NCI-H128 (cell line): ENCODE data around the gene NSD2.
A peak's percentile ranks its signal among the peaks of the same experiment; 100 is the strongest.
"Not testable (repeated sequence)": the region's sequence is repeated elsewhere in the genome, so short reads cannot be mapped to it uniquely, and the experiment has no call there.

ENCODE experiments used
- DNase-seq: peaks from one replicate; lab custom pipeline; 2025; ENCODE audit not compliant: unreplicated experiment; lab: John Stamatoyannopoulos, UW

The NSD2 gene

DNA sequence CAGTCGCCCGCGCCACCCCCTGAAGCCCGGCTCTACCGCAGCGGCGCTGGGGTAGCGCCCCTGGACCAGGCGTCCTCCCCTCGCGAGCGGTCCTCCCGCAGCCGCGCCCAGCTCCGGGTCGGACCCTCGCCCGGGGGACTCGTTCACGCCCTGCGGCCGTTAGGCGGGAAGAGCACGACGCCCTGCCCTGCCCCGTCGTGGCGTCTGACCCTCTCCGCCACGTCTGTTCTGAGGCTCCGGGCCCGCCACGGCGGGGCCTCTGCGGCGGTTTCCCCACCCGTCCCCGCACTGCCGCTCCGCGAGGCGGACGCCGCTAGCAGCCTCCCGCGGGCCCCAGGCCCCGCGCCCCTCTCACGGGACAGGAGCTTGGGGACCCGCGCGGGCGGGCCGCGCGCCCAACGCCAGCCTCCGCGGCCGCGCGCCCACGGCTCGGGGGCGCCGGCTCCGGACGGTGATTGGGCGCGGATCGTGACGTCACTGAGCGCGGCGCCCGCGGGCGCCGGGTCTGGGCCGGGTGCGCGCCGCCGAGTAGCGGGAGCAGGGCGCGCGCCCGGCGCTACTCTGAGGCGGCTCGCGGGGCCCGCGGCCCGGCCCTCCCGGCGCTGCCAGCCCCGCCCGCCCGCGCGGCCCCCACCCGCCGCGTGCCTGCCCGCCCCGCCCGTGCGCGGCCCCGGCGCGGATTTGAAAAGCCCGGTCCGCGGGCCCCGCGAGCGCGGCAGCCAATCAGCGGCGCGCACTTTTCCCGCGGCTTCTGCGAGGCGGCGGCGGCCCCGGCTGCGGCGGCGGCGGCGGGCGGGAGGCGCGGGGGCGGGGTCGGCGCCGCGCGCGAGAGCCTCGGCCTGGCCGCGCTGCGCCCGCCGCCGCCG is at the start of gene NSD2:
NSD2 (plus strand) TSS at position 816 of the 866 bp plus-strand sequence. CDS start 29,262 bp downstream, outside the sequence.
- DNase-seq: peak; percentile 66

DNA sequence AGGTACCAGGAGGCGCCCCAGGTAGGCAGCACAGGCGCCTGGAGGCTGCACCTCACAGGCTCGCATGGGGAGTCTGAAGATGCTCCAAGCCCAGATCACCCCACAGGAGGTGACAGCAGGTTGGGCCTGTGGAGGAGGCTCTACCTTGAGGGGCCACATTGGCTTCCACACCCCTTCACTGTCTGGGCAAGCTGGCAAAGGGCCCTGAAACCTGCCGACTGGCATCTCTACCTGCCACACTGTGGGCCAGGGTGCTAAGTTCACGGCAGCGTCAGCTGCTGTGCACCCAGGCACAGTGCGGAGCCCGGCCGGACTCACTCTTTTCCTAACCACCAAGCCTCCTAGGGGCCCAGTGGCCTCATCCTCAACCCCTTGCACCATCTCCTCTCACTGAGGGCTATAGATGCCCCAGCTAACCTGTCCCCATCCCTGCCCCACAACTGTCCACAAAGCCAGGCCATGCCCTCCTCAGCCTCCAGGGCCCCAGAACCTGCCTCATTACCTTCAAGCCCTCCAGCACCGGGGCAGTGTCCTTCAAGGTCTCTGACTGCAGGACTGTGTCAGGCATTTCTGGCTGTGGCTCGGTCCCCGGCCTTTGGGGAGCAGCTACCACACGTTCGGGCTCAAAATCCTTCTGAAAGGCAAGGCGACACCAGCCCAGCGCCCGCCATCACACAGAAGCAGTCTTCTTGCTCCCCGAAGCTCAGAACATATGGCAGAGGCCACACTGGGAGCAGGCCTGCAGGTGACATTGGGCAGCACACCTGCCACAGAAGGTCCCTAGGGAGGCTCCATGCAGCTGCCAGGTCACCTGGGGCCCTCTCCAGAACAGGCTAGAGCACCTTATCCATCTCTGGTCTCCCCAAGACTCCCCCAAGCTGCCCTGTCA is 49.3 kb upstream of the NSD2 start:
- DNase-seq: no peak

DNA sequence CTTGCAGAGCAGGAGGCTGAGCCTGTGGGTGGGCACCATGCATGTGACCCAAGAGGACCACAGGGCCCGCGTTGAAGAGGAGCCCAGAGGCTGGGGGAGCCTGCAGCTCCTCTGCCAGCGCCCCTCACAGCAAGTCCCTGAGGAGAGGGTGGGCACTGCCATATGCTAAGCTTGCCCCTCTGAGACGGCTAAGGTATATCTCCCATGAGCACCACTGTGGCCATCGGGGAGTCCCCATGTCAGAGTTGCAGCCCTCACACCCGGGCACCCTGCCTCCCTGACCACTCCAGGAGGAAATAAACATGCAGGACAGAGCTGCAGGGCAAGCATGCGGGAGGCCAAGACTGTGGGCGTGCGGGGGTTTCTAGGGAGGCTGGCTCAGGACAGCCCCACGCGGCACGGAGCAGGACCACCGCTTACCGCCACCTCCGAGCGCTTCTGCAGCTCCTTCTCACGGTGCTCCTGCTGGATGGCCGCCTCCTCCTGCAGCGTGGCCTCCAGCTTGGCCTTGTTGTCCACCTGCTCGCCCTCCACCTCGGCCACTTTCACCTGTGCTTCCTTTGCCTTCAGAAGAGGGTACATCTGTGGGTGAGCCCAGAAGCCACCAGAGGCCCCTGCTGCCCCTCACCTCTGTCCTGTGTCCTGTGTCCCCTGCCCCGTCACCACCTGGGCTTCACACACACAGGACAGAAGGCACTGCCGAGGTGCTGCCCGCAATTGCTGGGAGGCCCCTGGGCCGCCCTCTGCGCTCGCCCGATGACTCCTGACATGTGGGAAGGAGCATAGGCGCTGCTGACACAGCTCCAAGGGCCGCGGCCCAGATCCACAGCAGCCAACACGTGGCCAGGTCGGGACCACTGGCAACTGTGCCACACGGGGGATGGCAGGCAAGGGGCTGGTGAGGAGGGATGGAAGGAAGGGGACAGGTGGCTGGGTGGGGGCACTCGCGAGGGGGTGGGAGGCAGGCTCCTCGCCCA is 48.3 kb upstream of the NSD2 start:
- DNase-seq: no peak

DNA sequence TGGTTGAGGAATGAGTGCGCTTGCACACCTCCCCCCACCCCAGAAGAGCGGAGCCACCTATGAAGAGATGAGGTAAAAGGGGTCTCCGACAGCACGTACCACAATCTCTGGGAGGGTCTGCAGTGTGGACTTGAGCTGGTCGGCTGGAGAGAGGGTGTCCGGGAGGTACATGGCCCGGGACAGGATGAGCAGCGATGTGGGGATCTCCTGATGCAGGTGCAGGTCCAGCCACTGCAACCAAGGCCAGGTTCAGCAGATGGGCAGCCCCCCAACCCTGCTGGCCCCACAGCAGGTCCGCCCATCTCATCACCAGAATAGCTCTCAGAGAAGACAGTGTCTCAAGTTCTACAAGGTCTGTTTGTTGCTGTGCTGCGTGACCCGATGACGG is 47.7 kb upstream of the NSD2 start:
- no peak for DNase-seq

DNA sequence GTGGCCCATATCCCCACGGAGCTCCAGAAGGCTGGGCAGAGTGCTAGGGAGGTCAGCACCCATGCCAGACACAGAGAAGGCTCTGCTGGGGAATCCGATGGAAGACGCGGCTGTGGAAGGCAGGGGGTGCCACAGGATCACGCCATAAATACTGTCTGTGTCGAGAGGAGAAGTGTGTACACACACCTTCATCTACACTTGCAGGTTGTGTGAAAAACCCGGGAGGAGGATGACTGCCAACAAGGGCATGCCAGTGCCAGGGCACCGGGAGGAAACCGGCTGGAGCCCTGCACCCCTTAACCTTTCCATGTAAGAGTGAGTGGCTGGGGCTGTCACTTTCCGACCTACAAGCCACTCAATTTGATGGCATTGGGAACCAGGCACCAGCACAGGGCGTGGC is 46.4 kb upstream of the NSD2 start:
- no peak for DNase-seq

DNA sequence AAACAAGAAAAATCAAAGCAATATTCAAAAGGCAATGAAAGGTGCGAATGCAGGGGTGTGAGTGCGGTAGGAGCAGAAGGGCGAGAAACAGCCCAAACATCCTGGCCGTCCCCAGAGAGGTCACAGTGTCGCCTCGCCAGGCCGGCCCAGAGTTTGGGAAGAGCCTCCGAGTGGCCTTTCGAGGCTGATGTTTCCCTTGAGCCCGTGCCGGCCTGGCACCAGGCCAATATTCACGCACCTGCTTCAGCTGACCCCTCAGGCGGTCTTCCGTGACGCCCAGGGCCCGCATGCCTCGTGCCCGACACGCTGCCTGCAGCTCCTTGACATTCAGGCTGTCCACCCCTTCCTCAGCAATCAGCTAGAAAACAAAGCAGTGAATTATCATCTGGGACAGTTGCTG is 45.9 kb upstream of the NSD2 start:
- DNase-seq: no peak

DNA sequence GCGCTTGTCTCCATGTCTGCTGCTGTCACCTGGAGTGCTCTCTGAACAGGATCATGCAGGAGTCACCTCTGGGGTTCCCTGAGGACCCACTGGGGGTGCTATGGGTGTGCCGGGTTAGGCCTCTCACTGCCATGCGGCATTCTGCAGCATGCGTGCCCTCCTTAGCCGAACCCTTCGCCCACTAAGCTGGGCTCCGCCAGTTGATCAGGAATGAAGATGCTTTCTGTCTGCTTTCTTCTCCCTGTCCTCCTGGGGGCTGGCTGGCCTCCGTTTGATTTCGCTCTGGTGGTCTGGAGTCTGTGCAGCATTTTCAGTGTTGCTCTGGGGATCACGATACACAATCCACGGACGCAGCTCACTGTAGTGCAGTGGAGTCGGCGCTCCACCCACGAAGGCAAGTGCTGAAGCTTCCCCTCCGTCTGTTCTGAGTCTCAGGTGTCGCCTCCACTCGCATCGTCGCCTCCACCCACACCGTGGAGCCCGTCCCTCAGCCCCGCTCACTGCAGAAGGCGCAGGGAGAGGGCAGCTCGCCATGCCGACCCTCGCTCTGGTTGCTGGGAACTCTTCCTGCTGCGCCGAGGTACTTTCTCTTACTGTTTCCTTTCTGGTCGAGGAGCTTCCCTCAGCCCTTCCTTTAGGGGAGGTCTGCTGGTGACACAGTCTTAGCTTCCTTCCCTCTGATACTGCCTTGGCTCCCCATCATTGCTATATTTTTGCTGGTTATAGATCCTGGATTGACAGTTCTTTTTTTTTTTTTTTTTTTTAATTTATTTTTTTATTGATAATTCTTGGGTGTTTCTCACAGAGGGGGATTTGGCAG is 44.5 kb upstream of the NSD2 start:
- no peak for DNase-seq

DNA sequence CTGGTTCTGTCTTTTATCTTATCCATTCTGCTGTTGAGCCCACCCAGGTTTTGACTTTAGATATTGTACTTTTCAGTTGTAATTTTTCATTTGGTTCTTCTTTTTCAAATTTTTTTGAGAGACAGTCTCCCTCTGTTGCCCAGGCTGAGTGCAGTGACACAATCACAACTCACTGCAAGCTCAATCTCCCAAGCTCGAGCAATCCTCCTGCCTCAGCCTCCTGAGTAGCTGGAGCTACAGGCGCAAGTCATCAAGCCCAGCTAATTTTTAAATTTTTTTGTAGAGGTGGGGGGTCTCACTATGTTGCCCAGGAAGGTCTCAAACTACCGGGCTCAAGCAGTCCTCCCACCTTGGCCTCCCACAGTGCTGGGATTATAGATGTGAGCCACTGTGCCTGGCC is 41.0 kb upstream of the NSD2 start:
- no peak for DNase-seq

DNA sequence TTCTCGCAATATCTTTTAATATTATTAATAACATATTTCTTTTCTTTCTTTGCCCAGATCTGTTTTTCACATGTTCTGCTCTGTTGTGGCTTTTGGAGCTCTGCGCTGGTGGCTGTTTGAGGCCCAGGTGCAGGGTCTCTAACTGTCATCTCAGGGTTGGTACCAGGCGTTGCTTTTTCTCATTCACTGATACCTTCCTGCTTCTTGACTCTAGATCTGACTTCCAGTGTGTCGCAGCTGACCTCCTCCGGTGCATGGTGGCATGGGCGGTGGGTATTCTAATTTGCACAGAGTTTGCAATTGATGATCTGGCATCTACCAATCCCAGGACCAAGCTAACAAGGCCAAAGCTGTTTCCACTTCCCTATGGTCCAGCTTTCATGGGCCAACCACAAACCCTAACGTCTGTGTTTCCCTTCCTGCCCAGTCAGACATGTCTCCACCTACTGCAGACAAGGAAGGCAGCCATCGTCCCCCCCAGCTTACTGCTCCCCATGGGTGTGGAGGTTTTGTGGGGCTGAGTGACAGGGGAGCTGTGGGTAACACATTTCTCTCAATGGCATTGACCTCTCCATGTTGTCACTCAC is 40.5 kb upstream of the NSD2 start:
- no peak for DNase-seq

DNA sequence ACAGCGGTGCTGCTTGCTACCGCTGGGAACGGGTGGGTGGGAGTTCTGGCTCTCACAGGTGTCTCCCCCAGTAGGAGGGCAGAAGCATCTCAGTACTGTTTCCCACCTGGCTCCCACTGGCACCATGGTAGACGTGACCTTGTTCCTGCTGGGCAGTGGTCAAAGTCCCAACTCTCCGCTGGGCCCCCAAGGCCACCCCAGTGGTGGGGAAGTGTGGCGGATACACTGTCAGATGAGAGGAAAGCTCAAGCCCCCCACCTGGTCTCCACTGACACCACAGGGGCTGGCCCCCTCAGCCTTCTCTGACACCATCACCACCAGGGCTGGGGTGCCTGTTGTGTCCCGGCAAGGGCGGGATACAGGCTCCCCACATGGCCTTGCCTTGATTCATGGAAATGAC is 39.9 kb upstream of the NSD2 start:
- DNase-seq: no peak

DNA sequence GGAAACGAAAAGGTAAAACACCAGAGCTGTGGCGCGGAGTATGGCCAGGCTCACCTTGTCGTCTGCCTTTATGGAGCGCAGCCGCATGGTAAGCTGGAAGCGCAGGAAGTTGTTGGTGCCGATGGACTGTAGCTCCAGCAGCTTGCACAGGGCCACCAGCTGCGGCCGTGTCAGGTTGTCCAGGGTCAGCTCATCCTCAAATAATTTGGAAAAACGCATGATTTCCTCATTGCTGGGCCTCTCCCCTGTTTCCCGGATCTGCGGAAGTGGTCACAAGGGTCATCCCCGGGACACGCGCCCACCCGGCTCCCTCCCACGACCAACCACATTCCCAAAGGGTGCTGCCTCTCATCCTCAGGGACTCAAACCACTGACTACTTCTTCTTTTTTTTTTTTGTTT is 38.5 kb upstream of the NSD2 start:
- no peak for DNase-seq

DNA sequence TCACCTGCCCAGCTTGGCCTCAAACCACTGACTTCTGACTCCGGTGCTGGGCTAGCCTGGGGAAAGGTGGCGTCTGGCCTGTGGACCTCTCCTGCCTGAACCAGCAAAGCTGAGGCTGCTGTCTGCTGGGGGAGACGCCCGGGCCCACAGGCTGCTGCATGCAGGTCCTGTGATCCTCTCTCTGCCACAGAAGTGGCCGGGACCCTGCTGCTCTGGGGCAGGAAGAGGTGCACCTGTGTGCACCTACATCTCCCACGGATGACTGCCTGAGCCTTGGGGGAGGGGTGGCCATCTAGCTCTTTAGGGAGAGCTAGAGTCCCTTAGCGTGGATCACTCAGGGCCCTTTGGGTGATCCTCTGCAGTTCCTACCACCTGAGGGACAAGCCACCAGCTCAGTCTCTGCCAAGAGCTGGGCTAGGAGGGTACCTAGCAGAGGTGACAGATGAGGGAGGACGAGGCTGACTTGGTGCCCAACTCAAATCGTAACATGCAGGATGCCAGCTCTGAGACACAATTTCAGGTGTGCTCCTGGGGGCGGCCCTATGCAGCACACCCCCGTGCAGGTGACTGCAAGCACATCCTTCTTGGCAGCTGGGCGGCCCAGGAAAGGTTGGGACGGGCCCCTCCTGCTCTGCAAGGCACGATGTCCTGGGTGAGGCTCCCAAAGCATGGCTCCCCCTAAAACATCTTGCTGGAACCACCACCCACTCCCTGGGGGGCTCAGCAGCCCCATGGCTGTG is 37.7 kb upstream of the NSD2 start:
- no peak for DNase-seq

DNA sequence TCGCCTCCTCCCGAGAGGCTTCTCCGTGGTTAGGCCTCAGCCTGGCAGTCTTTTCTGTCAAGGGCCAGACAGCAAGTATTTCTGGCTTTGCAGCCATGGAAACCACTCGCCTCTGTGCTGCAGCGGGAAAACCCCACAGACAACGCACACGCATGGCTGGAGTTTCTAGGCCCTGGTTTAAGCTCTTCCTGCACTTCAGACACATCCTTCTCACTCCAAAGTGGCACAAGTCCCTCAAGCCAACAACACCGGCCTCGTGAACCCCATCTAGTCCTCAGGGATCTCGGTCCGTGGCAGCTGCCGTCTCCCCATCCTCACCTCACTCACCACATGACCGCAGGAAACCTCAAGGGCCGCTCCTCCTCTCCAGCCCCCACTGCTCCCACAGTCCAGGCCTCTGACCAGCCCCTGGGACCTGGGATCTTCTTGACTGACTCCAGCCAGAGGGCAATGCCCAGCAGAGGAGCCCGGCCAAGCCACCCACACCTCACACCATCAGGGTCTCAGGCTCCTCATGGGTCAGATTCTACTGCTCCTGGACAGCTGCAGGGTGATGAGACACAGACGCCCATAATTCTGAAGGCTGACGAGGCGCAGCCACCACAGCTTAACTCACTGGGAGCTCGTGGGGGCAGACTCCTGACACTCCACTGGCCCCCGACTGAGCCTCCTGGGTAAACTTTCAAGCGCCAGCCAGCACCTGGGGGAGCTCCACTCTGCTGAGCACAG is 37.0 kb upstream of the NSD2 start:
- DNase-seq: no peak

DNA sequence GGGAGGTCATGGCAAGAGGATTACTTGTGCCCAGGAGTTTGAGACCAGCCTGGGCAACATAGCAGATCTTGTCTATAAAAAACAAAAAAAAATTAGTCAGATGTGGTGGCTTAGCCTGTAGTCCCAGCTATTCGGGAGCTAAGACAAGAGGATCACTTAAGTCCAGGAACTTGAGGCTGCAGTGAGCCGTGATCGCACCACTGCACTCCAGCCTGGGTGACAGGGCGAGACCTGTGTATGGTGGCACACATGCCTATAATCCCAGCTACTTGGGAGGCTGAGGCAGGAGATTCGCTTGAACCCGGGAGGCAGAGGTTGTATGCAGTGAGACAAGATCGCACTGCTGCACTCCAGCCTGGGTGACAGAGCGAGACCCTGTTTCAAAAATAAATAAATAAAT is 35.4 kb upstream of the NSD2 start:
- DNase-seq: not testable (repeated sequence)

DNA sequence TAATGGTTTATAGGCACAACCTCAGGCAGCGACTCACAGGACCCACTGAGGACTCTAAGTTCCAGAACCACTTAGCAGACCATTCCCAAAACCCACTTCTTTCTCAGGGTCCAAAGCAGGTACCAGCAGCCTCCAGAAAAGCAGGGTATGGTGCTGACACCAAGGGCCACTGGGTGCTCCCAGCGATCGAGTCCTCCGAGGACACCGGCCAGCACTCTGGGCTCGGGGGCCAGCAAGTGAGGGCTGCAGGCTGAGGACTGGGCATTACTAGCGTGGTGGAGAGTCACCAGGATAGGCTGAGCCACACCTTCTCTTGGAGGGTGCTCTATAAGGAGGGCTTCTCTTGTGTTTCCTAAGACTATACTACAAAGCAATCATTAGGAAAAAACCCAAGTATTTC is 34.5 kb upstream of the NSD2 start:
- no peak for DNase-seq

DNA sequence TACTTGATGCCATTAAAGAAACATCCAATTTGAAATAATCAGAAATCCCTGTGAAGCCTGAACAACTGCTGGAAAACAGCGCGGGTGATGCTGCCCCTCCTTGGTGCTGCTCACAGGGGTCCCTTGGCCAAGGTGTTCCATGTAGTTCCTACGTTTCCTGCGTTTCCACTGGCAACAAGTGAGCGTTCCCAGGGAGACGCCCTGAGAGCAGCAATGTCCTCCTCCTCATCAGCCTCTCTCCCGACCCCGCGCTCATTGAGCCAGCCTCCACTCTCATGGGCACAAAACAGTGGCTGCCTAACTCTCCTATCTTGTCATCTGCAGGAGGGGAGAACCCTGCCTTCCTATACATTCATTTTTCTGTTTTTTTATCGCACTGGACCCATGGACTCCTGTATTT is 34.1 kb upstream of the NSD2 start:
- no peak for DNase-seq

DNA sequence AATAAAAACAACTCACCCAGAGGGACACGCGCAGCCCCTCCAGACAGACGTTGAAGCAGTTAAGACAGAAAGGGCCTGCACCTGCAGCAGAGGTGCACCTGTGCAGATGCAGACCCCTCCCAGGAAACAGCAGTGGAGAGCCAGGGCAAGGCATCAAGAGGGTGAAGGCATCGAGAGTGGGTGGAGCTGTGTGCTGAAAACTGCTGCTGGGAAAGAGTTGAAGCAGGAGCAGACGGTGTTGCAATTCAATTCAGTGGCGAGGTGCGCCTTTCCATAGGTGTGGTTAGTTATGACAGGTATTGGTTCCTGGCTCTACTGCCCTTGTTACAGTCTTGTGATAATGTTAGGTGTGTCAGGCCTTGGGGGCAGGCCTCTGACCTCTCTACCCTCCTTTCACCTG is 31.9 kb upstream of the NSD2 start:
- no peak for DNase-seq

DNA sequence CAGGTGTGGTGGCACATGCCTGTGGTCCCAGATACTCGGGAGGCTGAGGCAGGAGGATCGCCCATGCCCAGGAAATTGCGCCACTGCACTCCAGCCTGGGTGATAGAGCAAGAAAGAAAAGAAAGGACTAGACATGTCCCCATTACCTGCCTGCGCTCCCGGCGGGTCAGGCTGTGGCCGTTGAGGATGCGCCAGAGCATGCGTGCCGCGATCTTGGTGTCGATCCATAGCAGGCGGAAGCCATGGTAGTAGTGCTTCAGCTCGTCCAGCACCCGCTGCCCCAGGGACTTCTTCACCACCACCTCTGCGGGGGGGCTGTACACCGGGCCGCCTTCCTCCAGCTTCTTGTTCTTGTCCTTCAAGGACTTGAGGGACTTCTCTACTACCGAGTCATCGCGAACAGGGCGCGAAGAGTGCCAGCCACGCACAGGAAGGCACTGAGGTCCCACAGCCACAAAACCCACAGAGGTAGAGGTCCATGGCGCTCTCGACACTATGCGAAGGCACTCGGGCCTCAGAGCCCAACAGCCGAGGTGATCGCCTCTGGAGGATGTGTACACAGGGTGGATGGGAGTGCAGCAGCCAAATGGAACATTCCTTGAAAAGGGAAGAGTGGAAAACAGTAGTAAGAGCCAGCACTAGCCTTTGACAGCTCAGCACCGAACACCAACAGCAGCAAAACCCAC is 29.8 kb upstream of the NSD2 start:
- no peak for DNase-seq
